ENCODE results near the gene MIEF1. TPM values are rescaled to one million over a fixed set of nuclear protein-coding genes. Genes with fewer than 3 reads are reported as not detected.

The MIEF1 gene
- polyA plus RNA-seq, 1 of the 3 experiments (the other 2 are of a cell fraction), result 7.5 TPM

- DNase-seq, result no peak
- no peak overlapping the region for H3K27ac ChIP-seq (ENCODE audit: low read depth in 2 of 2, low read length in 1 of 2)
- no peak overlapping the region for H3K4me2 ChIP-seq
- H3K4me1 ChIP-seq (ENCODE audit: control insufficient read depth in 1 of 2, insufficient read depth in 2 of 2, low read depth in 1 of 2, low read length in 1 of 2), result peaks cover 8 to 55% of the 10 kb centered on the region in 2 experiments; a peak in 3 of 4 replicates
- no peaks in the 10 kb centered on the region for H3K9me3 ChIP-seq
- ChIA-PET CTCF (interaction anchor here (0.6 kb wide), 1 partner anchor 11 kb away, joined by 3 read pairs; no protein-coding TSS in a partner anchor), POLR2A (no interaction called here)
- TF ChIP-seq RAD21 (IDR thresholded peaks at IDR 0.05; ENCODE audit: low read length) (no peak), FOSL2 (IDR thresholded peaks at IDR 0.05; ENCODE audit: borderline replicate concordance, low read depth) (no peak), GATA2 (CRISPR knock-in tag; IDR thresholded peaks at IDR 0.05) (no peak), USF1 (IDR thresholded peaks at IDR 0.05; ENCODE audit: borderline replicate concordance, low read depth) (no peak), RCOR1 (IDR thresholded peaks at IDR 0.05; ENCODE audit: low read length) (no peak), YY1 (IDR thresholded peaks at IDR 0.05; ENCODE audit: low read depth) (no peak), IRF3 (IDR thresholded peaks at IDR 0.05; ENCODE audit: low read depth, low read length) (no peak), NRF1 (IDR thresholded peaks at IDR 0.05; ENCODE audit: low read depth, low read length) (no peak), REST (IDR thresholded peaks at IDR 0.05; ENCODE audit: low read depth, low read length) (no peak), FOXM1 (IDR thresholded peaks at IDR 0.05; ENCODE audit: low read depth) (no peak)
- no peak overlapping the region for H3K4me3 ChIP-seq (ENCODE audit: low read depth in 2 of 2, low read length in 1 of 2)
- H3K9ac ChIP-seq, result no peak overlapping the region
- H3K79me2 ChIP-seq (ENCODE audit: insufficient read depth), result no peaks in the 10 kb centered on the region
- H3F3A ChIP-seq (replicated peaks; ENCODE audit: insufficient read depth), result no peaks in the 10 kb centered on the region
- H3K27me3 ChIP-seq (ENCODE audit: insufficient read depth), result no peaks in the 10 kb centered on the region
- 83% methylated on average over 10 of the region's 19 CpGs for WGBS (ENCODE audit: low lambda C conversion rate)
- no peaks in the 10 kb centered on the region for H4K20me1 ChIP-seq (ENCODE audit: insufficient read depth)
- H3K36me3 ChIP-seq (replicated peaks in 1 of 2; ENCODE audit: control insufficient read depth in 1 of 2, insufficient read depth in 2 of 2, low read length in 1 of 2), result no peaks in the 10 kb centered on the region
- no peak overlapping the region for H2AFZ ChIP-seq (ENCODE audit: low read depth)
- H3K9me2 ChIP-seq, result no peaks in the 10 kb centered on the region
Measured at GRCh38 chr22:39472570-39473556, 29.2 kb upstream of the MIEF1 start.
